Cardiac muscle cell (in vitro differentiated cells and primary cell): ENCODE results near the gene TTC17. TPM values are rescaled to one million over a fixed set of nuclear protein-coding genes. Genes with fewer than 3 reads are reported as not detected.
"Not testable (repeated sequence)": the region's sequence is repeated elsewhere in the genome, so short reads cannot be mapped to it uniquely, and the experiment has no call there.

Experiments used
- DNase-seq, 2 donors: peaks; one replicate each; pipeline versions ENCODE4 v3.0.0 to v3.0.0-alpha.2; 2010 to 2017; ENCODE audit warnings: low read depth in 1 of 2, low spot score in 1 of 2
- H3K27ac ChIP-seq: fragments of 200-600 bp; sonication (generic); 2 replicates; pipeline ENCODE4 v1.5.1; 2016
- H3K27me3 ChIP-seq: fragments of 200-600 bp; sonication (generic); 2 replicates; pipeline ENCODE4 v1.6.0; 2016; ENCODE audit warnings: control low read depth
- H3K36me3 ChIP-seq: fragments of 200-600 bp; sonication (generic); 2 replicates; pipeline ENCODE4 v1.5.1; 2016; ENCODE audit warnings: control low read depth
- H3K4me1 ChIP-seq: fragments of 200-600 bp; sonication (generic); 2 replicates; pipeline ENCODE4 v1.8.1; 2017; ENCODE audit warnings: low read depth, mild to moderate bottlenecking, mixed run types
- H3K4me3 ChIP-seq: fragments of 200-600 bp; sonication (generic); 2 replicates; pipeline ENCODE4 v1.5.1; 2016; ENCODE audit warnings: mild to moderate bottlenecking
- H3K9me3 ChIP-seq: fragments of 200-600 bp; sonication (generic); 2 replicates; pipeline ENCODE4 v1.5.1; 2017; ENCODE audit warnings: low read depth, mild to moderate bottlenecking, control low read depth
- polyA plus RNA-seq: library from polyadenylated mRNA; unstranded; fragments of >200 nt; fragmentation: Nextera tagmentation; extraction: Ambion mirVana; gene quantifications from 2 replicates; pipeline ENCODE4 v1.2.1, GENCODE V29; 2016
- total RNA-seq: library from RNA; depleted of rRNA; stranded (reverse); fragments of >200 nt; gene quantifications from 2 replicates; pipeline ENCODE4 v1.2.3, GENCODE V29; 2016
- TF ChIP-seq, protein P1 (sequence below): IDR thresholded peaks from 2 replicates; pipeline ENCODE4 v1.5.1; 2012; ENCODE audit warnings: low read depth, mild to moderate bottlenecking, low read length

Gene TTC17
- total and polyA plus RNA-seq, 2 experiments from 2014 or later, result 31.7 to 103 TPM

DNA sequence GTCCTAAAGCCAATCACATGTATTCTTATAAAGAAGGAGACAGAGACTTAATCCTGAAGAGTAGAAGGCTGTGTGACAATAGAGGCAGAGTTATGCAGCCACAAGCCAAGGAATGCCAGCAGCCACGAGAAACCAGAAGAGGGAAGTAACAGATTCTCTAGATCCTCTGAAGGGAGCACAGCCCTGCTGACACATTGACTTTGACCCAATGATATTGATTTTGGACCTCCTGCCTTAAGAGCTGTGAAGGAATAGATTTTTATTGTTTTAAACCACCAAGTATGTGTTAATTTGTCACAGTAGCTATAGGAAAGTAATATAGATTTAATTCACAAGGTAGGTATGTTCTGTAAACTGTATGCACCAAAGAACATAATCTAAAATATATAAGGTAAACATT, 103.6 kb downstream of the TTC17 start:
- Histone ChIP-seq H3K9me3 (no peaks in the 10 kb centered on the region), H3K27me3 (no peaks in the 10 kb centered on the region), H3K27ac (no peak overlapping the region), H3K4me1 (no peaks in the 10 kb centered on the region), H3K36me3 (peaks cover 44% of the 10 kb centered on the region), H3K4me3 (no peak overlapping the region)
- TF ChIP-seq, protein P1, sequence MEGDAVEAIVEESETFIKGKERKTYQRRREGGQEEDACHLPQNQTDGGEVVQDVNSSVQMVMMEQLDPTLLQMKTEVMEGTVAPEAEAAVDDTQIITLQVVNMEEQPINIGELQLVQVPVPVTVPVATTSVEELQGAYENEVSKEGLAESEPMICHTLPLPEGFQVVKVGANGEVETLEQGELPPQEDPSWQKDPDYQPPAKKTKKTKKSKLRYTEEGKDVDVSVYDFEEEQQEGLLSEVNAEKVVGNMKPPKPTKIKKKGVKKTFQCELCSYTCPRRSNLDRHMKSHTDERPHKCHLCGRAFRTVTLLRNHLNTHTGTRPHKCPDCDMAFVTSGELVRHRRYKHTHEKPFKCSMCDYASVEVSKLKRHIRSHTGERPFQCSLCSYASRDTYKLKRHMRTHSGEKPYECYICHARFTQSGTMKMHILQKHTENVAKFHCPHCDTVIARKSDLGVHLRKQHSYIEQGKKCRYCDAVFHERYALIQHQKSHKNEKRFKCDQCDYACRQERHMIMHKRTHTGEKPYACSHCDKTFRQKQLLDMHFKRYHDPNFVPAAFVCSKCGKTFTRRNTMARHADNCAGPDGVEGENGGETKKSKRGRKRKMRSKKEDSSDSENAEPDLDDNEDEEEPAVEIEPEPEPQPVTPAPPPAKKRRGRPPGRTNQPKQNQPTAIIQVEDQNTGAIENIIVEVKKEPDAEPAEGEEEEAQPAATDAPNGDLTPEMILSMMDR, result no peak
- no peak for DNase-seq

- Histone ChIP-seq H3K9me3 (no peaks in the 10 kb centered on the region), H3K4me3 (no peak overlapping the region), H3K36me3 (peaks cover 30% of the 10 kb centered on the region), H3K27ac (no peak overlapping the region), H3K27me3 (no peaks in the 10 kb centered on the region), H3K4me1 (no peaks in the 10 kb centered on the region)
- TF ChIP-seq, protein P1, result no peak
- DNase-seq, result no peak
Measured at GRCh38 chr11:43467958-43468357, 109.2 kb downstream of the TTC17 start.

GRCh38 chr11:43477491-43477890, 118.8 kb downstream of the TTC17 start:
- H3K4me3 ChIP-seq, H3K27ac ChIP-seq, H3K9me3 ChIP-seq, H3K36me3 ChIP-seq, H3K4me1 ChIP-seq, DNase-seq, H3K27me3 ChIP-seq: not testable (repeated sequence)

DNA sequence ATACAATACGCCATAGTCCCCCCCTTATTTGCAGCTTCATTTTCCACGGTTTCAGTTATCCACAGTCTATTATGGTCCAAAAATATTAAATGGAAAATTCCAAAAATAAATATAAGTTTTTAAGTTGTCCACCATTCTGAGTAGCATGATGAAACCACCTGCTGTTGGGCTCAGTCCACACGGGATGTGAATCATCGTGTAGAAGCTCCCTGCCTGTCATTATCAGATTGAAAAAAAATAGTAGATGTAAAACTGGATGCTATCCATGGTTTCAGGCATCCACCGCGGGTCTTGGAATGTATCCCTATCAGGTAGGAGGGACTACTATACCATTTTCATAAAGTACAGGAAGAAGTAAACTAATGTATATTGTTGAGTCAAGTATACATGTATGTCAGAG, 127.4 kb downstream of the TTC17 start:
- no peak overlapping the region for H3K4me3 ChIP-seq
- no peaks in the 10 kb centered on the region for H3K27me3 ChIP-seq
- H3K27ac ChIP-seq, result no peak overlapping the region
- peaks cover 10% of the 10 kb centered on the region for H3K36me3 ChIP-seq
- no peaks in the 10 kb centered on the region for H3K9me3 ChIP-seq
- H3K4me1 ChIP-seq, result no peaks in the 10 kb centered on the region
- peak in 1 of 2 donors; percentile 26 for DNase-seq
- TF ChIP-seq, protein P1, result no peak

GRCh38 chr11:43489869-43490465, 131.2 kb downstream of the TTC17 start:
- Histone ChIP-seq H3K4me1 (no peaks in the 10 kb centered on the region), H3K27me3 (no peaks in the 10 kb centered on the region), H3K36me3 (peaks cover 30% of the 10 kb centered on the region), H3K27ac (no peak overlapping the region), H3K9me3 (no peaks in the 10 kb centered on the region), H3K4me3 (no peak overlapping the region)
- TF ChIP-seq, protein P1, result no peak
- no peak for DNase-seq

DNA sequence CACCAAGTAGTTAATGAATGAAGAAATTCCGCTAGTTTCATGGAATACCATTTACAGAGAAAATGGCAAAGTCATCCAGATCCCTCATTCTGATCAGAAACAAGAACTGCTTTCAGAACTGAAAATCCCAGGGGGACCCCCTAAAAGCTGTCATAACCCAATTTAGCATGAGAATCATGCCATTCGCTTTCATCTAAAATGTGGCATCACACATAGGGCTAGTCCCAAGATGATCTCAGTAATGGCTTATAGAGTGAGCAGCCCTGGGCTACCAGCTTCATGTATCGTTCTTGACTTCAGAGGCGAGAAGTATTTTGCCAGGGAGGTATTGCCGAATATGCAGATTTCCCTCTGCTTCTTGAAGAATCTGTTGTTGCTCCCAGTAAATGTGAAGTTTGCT, 134.0 kb downstream of the TTC17 start:
- H3K27ac ChIP-seq, result no peak overlapping the region
- no peaks in the 10 kb centered on the region for H3K4me1 ChIP-seq
- H3K36me3 ChIP-seq, result peaks cover 22% of the 10 kb centered on the region
- DNase-seq, result no peak
- H3K27me3 ChIP-seq, result no peaks in the 10 kb centered on the region
- TF ChIP-seq, protein P1, result no peak
- H3K4me3 ChIP-seq, result no peak overlapping the region
- H3K9me3 ChIP-seq, result no peaks in the 10 kb centered on the region
